HPDE6-E6E7 (cell line): ENCODE results near the gene FHIT.
A peak's percentile ranks its signal among the peaks of the same experiment; 100 is the strongest.
"Not testable (repeated sequence)": the region's sequence is repeated elsewhere in the genome, so short reads cannot be mapped to it uniquely, and the experiment has no call there.

Experiments
- DNase-seq: peaks from one replicate; pipeline ENCODE4 v3.0.0; 2011; ENCODE audit warnings: missing footprints; ENCODE audit errors: extremely low spot score

The FHIT gene

DNA sequence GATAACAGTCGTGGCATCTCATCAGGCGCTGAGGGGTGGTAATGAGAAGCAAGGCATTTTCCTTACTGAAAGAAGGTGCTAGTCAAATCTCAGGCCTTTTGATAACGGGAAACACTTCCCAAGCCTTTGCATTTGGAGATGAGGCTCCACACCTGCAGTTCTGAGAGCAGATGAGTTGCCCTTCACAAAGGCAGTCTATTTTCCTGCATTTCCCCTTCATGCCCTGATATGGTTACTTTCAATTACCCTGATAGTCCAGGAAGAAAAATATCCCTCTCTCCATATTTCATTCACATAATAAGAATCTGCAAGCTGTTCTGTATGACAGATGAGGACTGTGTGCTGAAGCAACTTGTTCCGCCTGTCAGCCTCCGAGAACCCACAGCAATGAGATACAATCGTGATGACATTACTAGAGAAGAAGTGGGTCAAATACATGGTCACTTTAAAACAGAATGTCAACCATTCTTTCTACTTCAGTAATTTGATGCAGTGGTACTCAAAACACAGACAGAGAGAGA lies 25.0 kb downstream of the FHIT start:
- no peak for DNase-seq

DNA sequence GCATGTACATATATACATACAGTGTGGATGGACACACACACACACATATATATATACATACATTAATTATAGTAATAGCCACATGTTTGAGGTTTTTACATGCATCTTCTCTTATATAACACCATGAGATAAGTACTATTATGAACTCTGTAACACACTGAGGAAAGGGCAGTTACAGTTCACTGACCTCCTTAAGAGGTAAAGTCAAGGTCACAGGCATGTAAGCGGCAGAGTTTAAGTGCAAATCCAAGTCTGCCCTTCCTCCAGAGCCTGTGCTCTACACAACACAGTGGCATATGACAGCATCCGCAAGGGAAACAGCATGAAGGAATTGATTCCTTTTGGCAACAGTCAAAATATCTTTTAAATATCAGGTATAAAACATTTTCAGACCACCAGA lies 26.4 kb downstream of the FHIT start:
- no peak for DNase-seq

DNA sequence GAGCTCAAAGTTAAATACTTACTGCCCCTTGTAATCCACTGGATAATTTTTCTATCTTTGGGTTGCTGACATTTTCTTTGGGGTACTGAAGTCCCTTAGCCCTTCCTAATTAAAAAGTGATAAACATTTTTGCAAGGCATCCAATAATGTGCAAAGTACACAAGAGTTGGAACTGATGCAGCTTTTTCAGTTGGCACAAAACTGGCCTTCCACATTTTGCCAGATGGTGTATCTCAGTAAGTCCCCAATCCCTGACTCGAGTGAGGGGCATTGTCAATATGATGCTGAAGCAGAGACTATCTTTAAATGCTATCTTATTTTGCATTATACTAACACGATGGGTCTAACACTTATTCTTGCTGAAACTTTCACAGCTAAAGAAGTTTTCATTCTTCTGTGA lies 27.8 kb downstream of the FHIT start:
- DNase-seq, result no peak

DNA sequence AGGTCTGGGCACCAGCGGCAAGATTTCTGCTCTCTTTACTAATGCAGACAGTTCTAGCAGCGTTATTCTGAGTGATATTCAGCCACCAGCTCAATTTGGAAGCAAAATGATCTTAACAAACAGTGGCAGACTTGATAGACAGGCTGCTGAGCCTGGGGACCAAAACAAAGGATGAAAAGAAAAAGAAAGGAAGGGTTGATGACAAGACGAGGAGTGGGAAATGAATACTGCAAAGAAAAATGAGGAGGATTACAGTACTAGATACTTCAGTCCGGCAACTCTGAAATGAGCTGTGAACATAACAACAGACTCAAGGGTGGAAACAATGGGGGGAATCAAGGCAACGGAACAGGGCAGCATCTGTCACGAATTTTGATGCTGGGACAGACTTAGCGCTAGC lies 28.8 kb downstream of the FHIT start:
- DNase-seq, result no peak

DNA sequence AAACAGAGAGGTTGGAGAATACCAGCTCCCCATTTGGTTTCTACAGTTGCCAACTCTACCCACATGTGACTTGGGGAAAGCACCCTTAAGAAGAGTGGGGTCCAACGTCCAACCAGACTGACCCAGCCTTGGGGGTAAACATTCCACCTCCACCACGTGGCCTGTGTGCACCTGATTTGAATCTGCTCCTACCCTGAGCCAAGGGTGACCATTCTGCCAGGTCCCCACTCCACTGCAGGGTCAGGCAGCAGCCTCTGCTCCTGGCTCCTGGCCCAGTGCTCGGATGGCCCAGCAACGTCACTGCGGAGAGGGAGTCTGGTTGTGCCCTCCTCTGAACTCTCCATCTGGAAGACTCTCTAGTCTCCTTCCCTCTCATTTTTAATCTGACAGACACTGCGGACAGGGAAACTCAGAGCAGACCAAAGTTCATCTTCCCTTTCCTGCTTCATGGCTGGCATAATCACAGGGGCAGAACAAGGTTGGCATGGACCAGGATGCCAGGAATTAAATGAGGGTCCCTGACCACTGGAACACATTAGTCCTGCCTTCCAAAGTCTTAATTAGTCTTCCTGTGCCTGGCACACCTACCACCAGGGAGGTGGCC lies 29.4 kb downstream of the FHIT start:
- no peak for DNase-seq

DNA sequence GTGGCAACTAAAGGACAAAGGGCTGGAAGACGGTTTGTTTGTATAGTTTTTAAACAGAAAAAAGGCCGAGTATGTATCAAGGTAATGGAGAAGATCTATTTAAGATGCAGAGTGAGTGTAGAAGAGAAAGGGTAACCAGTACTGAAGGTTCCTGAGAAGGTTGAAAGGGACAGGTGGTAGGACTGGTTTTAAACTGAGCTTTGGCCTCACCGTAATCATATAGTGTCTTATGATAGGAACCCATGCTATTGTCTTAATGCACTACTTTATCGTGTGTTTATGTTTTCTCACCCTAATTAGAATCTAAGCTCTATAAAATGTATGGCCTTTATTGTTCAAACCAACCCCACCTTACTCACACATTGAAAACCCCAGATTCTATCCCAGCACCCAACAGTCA lies 32.7 kb downstream of the FHIT start:
- no peak for DNase-seq

DNA sequence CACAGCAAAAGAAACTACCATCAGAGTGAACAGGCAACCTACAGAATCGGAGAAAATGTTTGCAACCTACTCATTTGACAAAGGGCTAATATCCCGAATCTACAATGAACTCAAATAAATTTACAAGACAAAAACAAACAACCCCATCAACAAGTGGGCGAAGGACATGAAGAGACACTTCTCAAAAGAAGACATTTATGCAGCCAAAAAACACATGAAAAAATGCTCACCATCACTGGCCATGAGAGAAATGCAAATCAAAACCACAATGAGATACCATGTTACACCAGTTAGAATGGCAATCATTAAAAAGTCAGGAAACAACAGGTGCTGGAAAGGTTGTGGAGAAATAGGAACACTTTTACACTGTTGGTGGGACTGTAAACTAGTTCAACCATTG lies 35.1 kb downstream of the FHIT start:
- DNase-seq, result not testable (repeated sequence)

DNA sequence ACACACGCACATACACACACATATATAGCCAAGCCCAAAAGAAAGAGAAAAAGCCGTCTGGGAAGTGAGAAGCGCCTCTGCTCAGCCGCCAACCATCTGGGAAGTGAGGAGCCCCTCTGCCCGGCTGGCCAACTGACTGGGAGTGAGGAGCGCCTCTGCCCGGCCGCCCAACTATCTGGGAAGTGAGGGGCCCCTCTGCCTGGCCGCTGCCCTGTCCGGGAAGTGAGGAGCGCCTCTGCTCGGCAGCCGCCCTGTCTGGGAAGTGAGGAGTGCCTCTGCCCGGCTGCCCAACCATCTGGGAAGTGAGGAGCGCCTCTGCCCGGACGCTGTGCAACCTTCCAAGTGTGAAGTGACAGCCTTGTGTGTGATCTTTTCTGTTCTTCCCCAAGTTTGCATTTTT lies 49.2 kb downstream of the FHIT start:
- no peak for DNase-seq

DNA sequence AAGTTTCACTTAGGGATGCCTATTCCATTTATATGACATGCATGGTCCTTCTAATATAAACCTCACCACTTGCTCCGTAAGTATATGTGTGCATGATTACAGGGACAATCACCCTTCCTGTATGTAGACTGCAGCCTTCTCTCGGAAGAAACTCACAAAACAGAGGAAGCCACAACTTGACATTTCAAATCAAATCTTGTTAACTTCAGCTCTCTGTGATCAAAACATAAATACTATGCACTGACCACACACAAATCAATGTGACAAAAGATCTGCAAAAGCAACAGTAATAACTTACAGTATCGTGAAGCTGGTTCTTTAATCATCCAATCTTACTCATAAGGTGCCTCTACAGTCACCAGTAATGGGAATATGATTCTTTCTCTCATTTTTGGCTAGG lies 50.2 kb downstream of the FHIT start:
- DNase-seq, result no peak

DNA sequence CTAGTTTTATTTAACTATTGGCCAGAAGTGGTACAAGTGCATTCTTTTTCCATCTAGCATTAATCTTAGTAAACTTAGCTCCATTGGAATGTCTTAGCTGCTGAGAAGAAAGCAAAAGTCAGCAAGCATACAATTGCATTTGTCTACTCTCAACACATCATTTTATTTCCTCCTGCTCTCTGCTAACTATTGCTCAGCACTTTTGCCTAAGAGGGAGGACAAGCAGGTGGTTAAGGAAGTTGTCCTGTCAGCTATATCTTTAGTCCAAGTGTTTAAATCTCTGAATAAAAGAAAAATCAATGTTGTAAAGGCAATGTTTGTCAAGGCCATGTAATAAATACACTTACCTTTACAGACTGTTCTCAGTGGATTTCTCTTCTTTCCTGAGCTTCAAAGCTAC lies 51.0 kb downstream of the FHIT start:
- no peak for DNase-seq

DNA sequence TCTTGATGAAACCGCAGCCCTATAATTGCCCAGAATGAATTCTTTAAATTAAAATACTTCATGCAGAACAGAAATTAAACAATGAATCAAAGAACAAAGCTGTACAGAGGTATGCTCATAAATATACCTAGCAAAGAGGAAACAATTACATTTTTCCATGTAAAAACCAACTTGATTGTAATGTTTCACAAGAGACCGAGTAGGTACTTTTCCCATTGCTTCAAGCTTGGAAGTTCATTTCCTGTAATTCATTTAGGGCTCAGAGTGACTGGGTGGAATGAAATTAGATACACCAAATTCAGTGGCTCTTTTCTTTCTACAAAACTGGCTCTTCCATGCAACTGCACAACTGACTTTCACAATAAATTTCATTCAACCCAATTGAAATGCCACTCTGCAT lies 51.4 kb downstream of the FHIT start:
- no peak for DNase-seq

DNA sequence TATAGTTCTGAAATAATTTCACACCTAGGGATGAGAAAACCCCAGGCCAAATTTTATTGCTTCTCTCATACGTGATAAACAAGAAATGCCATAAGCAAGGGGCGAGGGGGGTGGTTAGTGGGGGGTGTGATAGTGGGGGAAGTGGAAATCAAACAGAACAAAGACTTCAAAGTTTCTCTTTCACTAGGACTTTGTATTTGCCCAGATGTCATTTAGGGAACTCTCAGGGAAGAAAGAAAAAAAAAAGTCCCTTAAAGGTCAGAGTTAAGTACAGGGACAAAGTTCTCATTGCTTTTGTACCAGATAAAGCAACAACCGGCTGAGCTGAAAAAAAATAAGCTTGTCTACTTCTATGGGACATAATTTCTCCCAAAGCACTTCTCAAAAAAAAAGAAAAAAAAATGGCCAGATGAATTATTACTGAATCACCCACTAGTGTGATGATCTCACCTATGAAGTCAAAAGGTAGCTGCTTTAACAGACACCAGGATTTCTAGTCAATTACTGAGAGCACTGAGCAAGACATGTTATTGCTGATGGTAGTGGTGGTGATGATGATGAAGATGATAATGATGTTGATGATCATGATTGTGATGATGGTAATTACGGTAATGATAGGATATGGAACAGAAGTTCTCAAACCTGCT lies 56.2 kb downstream of the FHIT start:
- DNase-seq, result no peak

DNA sequence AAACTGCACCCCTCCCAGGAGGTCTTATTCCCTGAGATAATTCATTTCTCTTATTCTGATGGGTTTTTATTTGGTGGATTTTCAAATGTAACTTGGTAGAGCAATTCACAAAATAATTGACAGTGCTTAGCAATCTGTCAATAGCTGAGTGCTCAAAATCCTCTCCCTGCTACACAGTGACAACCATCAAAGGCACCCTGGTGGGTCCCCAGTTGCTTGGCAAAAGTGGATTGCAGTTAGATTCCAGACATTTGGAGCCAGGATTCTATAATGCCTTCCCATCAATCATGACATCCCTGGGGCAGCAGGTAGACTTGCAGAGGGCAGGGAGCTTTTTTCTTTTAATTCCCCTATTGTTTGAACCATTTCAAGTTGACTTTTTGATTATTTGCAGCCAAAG lies 59.0 kb downstream of the FHIT start:
- DNase-seq, result no peak

DNA sequence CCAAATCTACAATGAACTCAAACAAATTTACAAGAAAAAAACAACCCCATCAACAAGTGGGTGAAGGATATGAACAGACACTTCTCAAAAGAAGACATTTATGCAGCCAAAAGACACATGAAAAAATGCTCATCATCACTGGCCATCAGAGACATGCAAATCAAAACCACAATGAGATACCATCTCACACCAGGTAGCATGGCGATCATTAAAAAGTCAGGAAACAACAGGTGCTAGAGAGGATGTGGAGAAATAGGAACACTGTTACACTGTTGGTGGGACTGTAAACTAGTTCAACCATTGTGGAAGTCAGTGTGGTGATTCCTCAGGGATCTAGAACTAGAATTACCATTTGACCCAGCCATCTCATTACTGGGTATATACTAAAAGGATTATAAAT lies 61.0 kb downstream of the FHIT start:
- DNase-seq, result not testable (repeated sequence)

DNA sequence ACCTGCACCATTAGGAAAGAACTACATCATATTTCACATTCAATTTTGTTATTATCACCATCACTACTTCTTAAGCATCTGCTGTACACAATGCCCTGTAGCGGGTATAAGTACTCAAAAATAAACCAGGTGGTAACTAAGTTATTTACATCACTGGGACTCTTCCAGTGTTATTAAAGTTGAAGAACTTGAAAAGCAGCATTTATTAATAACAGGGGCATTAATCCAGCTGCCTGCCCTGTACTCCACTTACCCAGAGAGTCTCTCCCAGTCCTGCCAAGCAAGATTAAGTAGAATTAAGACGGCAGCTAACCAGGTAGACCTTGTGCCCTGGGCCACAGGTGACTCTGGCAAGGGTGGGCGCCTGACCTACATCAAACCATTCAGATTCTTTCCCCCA lies 65.2 kb downstream of the FHIT start:
- no peak for DNase-seq

DNA sequence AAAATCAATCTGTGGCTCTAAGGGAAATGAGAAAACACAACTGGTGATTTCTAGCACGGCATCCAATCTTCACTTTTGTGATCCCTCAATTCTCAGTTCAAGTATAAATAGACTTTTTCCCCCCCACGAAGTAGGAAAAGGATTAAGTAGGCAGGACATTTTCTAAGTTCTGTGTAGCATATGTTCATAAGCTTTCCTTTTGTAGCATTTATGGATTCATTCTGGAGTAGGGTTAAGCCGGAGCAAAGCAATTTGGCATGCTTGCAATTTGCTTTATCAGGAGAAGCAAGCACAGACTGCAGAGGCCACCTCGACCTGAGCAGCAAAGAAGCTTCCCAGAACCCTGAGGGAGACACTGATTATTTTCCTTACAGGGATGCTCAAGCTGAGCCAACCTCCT lies 66.3 kb downstream of the FHIT start:
- DNase-seq, result no peak

DNA sequence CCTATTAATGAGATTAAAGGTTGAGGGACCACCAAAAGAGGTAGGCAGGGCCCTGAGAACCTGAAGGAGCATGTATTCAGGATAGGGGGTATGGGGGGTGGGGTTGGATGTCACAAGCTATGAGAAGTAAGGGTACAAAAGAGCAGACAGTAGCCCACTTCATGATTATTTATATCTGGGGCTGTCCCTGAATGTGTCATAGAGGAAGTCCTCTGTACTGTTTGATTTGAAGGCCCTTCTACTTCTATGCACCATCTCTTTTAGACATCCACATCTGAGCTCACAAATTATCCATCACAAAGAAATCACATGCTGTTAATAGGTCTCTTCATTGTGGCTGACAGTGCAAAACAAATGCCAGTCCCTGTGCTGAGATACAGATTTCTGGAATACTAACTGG lies 68.6 kb downstream of the FHIT start:
- no peak for DNase-seq

DNA sequence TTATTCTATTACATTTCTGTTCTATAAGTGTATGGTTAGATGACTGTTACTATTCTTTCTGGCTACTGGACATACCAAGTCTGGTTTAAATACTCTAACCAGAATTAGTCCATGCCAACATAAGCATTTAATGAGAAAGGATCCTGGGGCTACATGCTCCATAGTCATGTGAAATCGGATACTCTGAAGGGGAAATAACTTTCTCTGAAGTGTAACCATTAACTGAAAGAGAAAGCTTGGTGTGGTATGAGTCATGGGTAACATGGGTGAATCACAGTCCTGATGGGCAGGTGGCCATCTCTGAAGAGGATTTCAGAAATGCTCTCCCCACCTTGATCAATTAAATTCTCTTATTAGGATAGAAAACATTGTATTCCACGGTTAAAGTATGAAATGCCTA lies 69.4 kb downstream of the FHIT start:
- DNase-seq, result peak; percentile 13

DNA sequence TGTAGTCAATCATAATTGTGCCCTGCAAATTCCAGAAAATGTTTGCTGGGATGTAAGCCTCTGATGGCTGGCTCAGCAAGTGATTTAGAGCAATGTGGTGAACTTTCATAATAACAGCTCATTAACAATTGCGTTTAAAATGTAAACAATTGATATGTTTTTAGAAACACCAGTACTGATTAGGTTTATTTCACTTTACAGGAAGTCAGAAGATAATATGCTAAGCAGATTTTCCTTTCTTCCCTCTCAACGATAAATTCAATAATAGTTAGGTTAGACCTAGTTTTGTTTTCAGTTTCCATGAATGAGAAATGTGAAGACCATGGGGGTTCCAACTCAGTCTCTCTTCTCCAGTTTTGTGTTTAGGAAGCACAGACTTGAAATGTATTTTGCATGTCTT lies 71.0 kb downstream of the FHIT start:
- DNase-seq, result no peak

DNA sequence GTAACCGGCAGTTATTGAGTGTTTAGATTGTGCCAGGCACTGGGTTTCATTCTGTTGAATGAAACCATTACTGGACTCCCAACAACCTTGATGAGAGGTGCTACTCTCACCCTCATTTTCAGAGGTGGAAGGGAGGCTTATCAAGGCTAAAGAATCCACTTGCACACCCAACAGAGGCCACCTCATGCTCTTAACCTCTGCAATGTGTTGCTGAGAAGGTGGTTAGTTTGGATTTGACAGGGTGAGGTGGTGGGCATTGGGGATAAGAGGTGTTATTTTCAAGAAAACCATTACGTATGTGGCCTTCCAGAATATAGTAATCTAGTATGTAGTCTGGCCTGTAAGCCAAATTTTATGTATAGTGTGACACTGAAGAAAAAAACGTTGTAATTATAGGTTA lies 73.1 kb downstream of the FHIT start:
- no peak for DNase-seq

DNA sequence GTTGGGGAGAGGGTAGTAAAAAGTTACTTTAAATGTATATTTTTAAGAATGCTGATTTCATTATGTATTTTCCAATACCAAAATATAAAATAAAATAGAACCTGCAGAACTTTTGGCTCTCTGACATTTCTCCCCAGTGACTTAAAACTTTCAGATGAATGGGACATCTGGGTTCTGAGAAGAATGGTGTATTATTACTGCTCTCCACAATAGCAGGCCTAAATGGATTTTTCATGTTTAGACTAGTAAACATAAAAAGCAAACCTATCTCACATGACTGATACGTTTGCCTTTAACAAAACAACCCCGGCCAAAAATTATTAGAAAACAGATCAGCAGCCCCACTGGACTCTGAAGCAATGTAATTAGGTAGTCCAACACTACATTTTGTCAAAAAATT lies 73.8 kb downstream of the FHIT start:
- no peak for DNase-seq

DNA sequence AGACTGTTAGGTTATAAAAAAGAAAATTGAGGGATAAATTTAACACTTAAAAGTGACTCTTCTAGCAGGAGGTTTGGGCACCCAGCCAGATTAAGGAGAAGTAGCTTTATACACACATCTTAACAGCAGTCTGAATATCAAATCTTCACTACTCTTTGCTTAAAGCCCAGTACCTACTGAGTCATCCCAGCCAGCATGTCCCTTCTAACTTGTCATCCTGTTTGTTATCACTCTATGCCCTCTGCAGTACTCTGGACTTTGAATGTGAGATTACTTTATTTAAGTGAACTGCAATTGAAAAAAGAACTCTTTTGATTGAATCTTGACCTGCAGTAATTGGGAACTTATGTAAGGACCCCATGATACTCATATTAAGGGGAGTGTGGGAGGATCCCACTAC lies 77.6 kb downstream of the FHIT start:
- no peak for DNase-seq

DNA sequence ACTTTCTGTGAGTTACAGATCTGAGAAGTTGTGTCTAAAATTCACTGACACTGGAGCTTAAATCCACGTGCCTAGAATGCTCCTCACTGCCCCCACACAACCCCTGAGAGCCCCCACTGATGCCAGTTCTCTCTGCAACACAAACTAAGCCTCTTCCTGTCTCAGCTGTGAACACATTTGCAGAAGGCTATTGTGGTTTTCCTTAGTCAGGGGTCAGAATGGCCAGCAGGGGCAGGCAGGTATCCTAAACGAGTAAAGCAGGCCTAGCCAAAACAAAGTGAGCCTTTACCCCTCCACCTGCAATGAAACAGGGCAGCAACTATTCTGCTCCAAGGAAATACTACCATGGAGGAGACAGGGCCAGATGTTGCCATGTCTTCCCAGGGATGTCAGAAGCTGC lies 78.6 kb downstream of the FHIT start:
- no peak for DNase-seq

DNA sequence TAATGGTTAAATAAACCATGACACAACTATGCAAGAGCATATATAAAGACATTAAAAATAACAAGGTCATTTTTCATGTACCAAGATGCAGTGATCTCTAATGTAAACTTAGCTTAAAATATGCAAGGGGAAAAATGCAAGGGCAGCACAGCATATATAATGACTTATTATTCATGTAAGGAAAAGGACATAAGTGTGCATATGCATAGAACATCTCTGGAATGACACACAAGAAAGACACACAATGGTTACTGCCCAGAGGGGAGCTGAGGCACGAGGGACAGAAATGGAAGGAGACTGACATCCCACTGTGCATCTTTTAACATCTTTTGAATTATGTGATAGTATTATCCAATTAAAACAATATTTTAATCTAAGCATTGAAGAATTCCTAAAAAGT lies 79.0 kb downstream of the FHIT start:
- DNase-seq, result no peak
